Gastroesophageal sphincter (tissue), 3 donors: ENCODE measurements around the gene HDDC3.

Experiments used
- EP300 ChIP-seq: sonication (generic); formaldehyde crosslinking; IDR thresholded peaks from one replicate; pipeline ENCODE4 v1.6.1; 2017; ENCODE audit warnings: antibody characterized with exemption, mild to moderate bottlenecking
- POLR2A ChIP-seq, 2 donors: fragments of 450-650 bp; IDR thresholded peaks; one replicate each; pipeline ENCODE4 v1.6.1; 2017; ENCODE audit warnings: antibody characterized with exemption in 2 of 2, mild to moderate bottlenecking in 2 of 2, moderate library complexity in 1 of 2
- TF ChIP-seq, protein P1 (sequence below), 4 experiments: fragments of 200-600 bp in 2 of 4; fragments of 450-650 bp in 2 of 4; sonication (generic) in 1 of 4; IDR thresholded peaks; one replicate each; pipeline ENCODE4 v1.5.1; 2017 to 2019; ENCODE audit warnings: antibody characterized with exemption in 4 of 4, mild to moderate bottlenecking in 2 of 4, moderate library complexity in 2 of 4

DNA sequence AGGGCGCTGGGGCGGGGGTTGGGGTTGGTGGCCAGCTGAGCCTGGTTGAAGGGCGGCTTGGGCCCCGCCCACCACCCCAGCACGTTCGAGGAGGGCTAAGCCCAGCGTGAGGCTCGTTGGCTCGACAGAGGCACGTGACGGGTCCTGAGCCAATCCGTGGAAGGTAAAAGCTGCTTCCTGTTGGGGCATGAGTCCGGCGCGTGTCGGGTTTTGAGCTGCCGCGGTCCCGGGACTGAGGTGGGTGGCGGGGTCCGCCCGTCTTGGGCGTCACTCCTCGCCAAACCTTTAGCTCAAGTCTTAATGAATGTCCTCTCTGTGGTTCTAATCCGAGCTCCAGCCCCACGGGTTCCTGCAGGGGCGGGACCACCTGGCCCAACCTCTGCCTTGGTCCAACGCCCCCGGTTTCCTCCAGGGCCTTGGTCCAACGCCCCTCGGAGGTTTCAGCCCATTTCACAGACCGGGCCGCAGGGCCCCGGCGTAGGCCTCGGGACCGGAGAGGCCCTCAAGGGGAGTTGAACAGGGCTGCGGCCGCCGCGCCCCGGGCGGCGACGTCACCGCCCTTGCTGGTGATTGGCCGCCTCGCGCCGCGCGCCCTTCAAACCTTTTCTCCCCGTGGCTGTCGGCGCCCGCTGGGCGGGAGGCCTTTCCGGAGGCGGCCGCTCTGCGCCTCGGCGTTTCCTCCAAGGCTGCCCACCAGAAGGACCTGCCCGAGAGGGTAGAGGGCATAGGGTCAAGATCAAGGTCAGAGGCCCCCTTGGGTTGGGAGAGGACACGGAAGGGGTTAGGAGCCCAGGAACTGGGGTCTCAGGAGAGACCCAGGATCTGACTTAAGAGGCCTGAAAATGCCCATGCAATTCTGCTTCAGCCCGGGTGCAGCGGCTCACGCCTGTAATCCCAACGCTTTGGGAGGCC is 22.6 kb upstream of the HDDC3 start, which contains the start of gene RCCD1:
- TF ChIP-seq POLR2A (IDR thresholded peaks at IDR 0.05), result peak; percentile 53
- TF ChIP-seq, protein P1, sequence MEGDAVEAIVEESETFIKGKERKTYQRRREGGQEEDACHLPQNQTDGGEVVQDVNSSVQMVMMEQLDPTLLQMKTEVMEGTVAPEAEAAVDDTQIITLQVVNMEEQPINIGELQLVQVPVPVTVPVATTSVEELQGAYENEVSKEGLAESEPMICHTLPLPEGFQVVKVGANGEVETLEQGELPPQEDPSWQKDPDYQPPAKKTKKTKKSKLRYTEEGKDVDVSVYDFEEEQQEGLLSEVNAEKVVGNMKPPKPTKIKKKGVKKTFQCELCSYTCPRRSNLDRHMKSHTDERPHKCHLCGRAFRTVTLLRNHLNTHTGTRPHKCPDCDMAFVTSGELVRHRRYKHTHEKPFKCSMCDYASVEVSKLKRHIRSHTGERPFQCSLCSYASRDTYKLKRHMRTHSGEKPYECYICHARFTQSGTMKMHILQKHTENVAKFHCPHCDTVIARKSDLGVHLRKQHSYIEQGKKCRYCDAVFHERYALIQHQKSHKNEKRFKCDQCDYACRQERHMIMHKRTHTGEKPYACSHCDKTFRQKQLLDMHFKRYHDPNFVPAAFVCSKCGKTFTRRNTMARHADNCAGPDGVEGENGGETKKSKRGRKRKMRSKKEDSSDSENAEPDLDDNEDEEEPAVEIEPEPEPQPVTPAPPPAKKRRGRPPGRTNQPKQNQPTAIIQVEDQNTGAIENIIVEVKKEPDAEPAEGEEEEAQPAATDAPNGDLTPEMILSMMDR (IDR thresholded peaks at IDR 0.05), result peak in 2 of 4 experiments; percentile 5 to 21
- TF ChIP-seq EP300, result no peak
